Measurements from ENCODE around the gene CCL21. TPM values are rescaled to one million over a fixed set of nuclear protein-coding genes. Genes with fewer than 3 reads are reported as not detected.

Gene CCL21
- total RNA-seq, 4 donors from 2014 or later = 2.3 to 13.6 (median 8.3) TPM

GRCh38 chr9:34665067-34665380 lies 44.9 kb downstream of the CCL21 start:
- intact Hi-C loops (cut with DNase I; ENCODE audit: low total_unique reads) = no loop called here
- 0% methylated on average over 8 to 10 of the region's 26 CpGs for WGBS, 2 donors
- peak overlapping the region; percentile 24 for H3K4me3 ChIP-seq (ENCODE audit: low read depth, poor library complexity, severe bottlenecking)
- TF ChIP-seq CTCF (IDR thresholded peaks at IDR 0.05) (no peak), POLR2A (IDR thresholded peaks at IDR 0.05) (no peak)
- DNase-seq (ENCODE audit: low spot score in 2 of 2) = no peak

GRCh38 chr9:34664281-34665066 lies 45.5 kb downstream of the CCL21 start:
- H3K4me3 ChIP-seq (ENCODE audit: low read depth, poor library complexity, severe bottlenecking) = peak overlapping the region; percentile 24
- intact Hi-C loops (cut with DNase I; ENCODE audit: low total_unique reads) = no loop called here
- TF ChIP-seq POLR2A (IDR thresholded peaks at IDR 0.05) = no peak
- peak in 1 of 3 donors; percentile 23 for TF ChIP-seq CTCF (IDR thresholded peaks at IDR 0.05)
- 5 to 6% methylated on average over 18 of the region's 18 CpGs for WGBS, 2 donors
- DNase-seq (ENCODE audit: low spot score in 2 of 2) = peak; percentile 87 to 96

- no peak for DNase-seq (ENCODE audit: low spot score in 2 of 2)
- H3K4me3 ChIP-seq (ENCODE audit: low read depth, poor library complexity, severe bottlenecking) = no peak overlapping the region
- intact Hi-C loops (cut with DNase I; ENCODE audit: low total_unique reads) = no loop called here
- TF ChIP-seq POLR2A (IDR thresholded peaks at IDR 0.05) (no peak), CTCF (IDR thresholded peaks at IDR 0.05) (no peak)
Observed at GRCh38 chr9:34663303-34663605, 46.7 kb downstream of the CCL21 start.

- TF ChIP-seq POLR2A (IDR thresholded peaks at IDR 0.05) = no peak
- TF ChIP-seq CTCF (IDR thresholded peaks at IDR 0.05) = no peak
- no peak for DNase-seq (ENCODE audit: low spot score in 2 of 2)
- WGBS, 2 donors = 54 to 59% methylated on average over 4 of the region's 4 CpGs
- no peak within 1 kb of the TSS for H3K4me3 ChIP-seq (ENCODE audit: low read depth, poor library complexity, severe bottlenecking)
- intact Hi-C loops (cut with DNase I; ENCODE audit: low total_unique reads) = no loop called here
Observed at GRCh38 chr9:34662526-34663302, 47.2 kb downstream of the CCL21 start, which contains the start of gene CCL27. TSS of gene CCL27 (minus strand) at chr9:34662657. CDS start at chr9:34662633, 24 bp downstream.

- WGBS, 2 donors = 63 to 73% methylated on average over 5 to 8 of the region's 8 CpGs
- intact Hi-C loops (cut with DNase I; ENCODE audit: low total_unique reads) = no loop called here
- TF ChIP-seq POLR2A (IDR thresholded peaks at IDR 0.05) (no peak), CTCF (IDR thresholded peaks at IDR 0.05) (no peak)
- no peak overlapping the region for H3K4me3 ChIP-seq (ENCODE audit: low read depth, poor library complexity, severe bottlenecking)
- DNase-seq (ENCODE audit: low spot score in 2 of 2) = no peak
Observed at GRCh38 chr9:34659592-34660253, 50.2 kb downstream of the CCL21 start.

Other genes with a start within 250 kb of the CCL21 start
- 1 to 10 TPM in 2 of 4 donors, under 1 TPM in 1, not detected in 1; 0.91 to 7.6 (median 2.6) TPM for gene ENHO, start 187.1 kb downstream of the CCL21 start, total RNA-seq
- gene CNTFR, start 120.4 kb downstream of the CCL21 start, total RNA-seq = 10 to 100 TPM in 1 of 4 donors, 1 to 10 TPM in 3; 2.5 to 13.4 (median 3.9) TPM
- 10 to 100 TPM; 17.0 to 39.0 (median 26.6) TPM for gene RPP25L, start 98.0 kb downstream of the CCL21 start, total RNA-seq
- 100 to 1,000 TPM in 3 of 4 donors, 10 to 100 TPM in 1; 80.8 to 166 (median 127) TPM for gene DCTN3, start 89.6 kb downstream of the CCL21 start, total RNA-seq
- gene ARID3C, start 81.1 kb downstream of the CCL21 start, total RNA-seq = under 1 TPM in 2 of 4 donors, not detected in 2; 0.23 to 0.34 TPM
- 100 to 1,000 TPM in 3 of 4 donors, 10 to 100 TPM in 1; 99.1 to 130 (median 107) TPM for gene SIGMAR1, start 72.3 kb downstream of the CCL21 start, total RNA-seq
- 10 to 100 TPM; 41.2 to 84.9 (median 55.5) TPM for gene GALT, start 63.5 kb downstream of the CCL21 start, total RNA-seq
- 10 to 100 TPM; 27.7 to 37.7 (median 29.9) TPM for gene IL11RA, start 58.0 kb downstream of the CCL21 start, total RNA-seq
- gene CCL27, start 47.5 kb downstream of the CCL21 start, total RNA-seq = 100 to 1,000 TPM; 199 to 301 (median 241) TPM
- gene CCL19, start 18.9 kb downstream of the CCL21 start, total RNA-seq = 1 to 10 TPM in 1 of 4 donors, not detected in 3; 3.6 TPM
- 1 to 10 TPM in 2 of 4 donors, under 1 TPM in 2; 0.44 to 2.7 (median 1.5) TPM for gene PHF24, start 248.1 kb upstream of the CCL21 start, total RNA-seq